EL (cell line): Measurements from ENCODE around the gene CCSER2.
"Not testable (repeated sequence)": the region's sequence is repeated elsewhere in the genome, so short reads cannot be mapped to it uniquely, and the experiment has no call there.

Source experiments
- DNase-seq: peaks from one replicate; pipeline ENCODE4 v3.0.0-alpha.2; 2016

CCSER2 gene

GRCh38 chr10:84312816-84313215 is 15.6 kb upstream of the CCSER2 start:
- DNase-seq: no peak

- no peak for DNase-seq
These were observed 14.1 kb upstream of the CCSER2 start for GRCh38 chr10:84314275-84314674.

DNA sequence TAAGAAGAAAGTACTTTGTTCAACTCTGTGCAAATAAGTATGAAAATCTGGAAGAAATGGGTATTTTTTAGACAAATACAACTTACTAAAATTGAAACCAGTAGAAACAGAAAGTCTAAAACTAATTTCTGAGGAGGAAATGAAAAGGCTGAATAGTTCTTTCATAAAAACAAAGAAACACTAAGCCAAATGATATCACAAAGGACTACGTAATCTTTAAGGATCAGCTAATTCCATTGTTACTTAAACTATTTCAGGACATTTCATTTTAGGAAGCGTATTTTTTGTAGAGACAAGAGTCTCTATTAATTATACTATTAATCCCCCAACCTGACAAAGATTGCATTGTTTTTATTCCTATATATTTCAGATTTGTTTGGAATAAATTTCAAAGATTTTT is 11.2 kb upstream of the CCSER2 start:
- no peak for DNase-seq

DNA sequence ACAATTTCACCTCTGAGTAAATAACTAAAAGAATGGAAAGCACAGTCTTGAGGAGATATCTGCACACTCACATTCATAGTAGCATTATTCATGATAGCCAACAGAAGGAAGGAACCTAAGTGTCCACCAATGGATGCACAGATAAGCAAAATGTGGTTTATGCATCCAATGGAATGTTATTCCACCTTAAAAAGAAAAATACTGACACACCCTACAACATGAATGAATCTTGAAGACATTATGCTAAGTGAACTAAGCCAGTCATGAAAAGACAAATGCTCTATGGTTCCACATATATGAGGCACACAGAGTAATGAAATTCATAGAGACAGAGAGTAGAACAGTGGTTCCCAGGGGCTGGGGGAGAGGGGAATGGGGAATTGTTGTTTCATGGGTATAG is 6.5 kb upstream of the CCSER2 start:
- no peak for DNase-seq

DNA sequence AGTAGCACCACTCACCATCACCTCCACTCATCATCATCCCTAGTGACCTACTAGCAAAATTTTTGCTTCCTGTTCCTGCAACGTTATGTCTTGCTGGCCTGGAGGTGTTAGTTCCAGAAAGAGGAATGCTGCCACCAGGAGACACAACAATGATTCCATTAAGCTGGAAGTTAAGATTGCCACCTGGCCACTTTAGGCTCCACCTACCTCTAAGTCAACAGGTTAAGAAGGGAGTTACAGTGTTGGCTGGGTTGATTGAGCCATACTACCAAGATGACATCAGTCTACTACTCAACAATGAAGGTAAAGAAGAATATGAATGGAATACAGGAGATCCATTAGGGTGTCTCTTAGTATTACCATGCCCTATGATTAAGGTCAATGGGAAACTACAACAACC is 4.8 kb upstream of the CCSER2 start:
- DNase-seq: not testable (repeated sequence)

GRCh38 chr10:84326995-84327394 is 1.4 kb upstream of the CCSER2 start:
- DNase-seq: not testable (repeated sequence)

GRCh38 chr10:84329196-84329611 is 815 bp downstream of the CCSER2 start:
- peak; percentile 47 for DNase-seq

DNA sequence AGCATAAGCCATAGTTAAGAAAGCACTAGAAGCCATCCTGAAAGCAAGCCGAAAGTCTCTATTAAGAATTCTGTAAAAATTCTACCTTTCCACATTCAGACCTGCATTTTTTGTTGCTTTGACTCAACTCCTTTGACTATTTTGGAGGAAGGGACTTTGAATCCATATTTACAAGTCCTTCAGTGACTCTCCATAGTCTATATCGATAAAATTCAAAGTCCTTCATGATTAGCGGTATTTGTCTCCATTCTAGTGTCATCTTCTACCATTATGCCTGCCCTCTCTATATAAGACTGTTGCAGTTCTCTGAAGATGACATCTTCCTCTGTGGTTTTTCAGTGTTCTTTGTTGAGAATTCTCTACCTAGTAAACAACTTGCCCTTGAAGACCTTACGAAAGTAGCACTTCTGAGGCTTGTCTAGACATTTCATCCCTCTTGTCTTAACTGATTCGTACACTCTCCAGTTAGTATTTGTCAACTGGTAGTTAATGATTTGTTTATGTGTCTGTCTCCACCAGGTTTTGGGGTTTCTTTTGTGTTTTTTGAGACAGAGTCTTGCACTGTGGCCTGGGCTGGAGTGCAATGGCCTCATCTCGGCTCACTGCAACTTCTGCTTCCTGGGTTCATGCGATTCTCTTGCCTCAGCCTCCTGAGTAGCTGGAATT is 1.7 kb downstream of the CCSER2 start:
- no peak for DNase-seq

GRCh38 chr10:84331091-84331490 is 2.7 kb downstream of the CCSER2 start:
- DNase-seq: no peak

DNA sequence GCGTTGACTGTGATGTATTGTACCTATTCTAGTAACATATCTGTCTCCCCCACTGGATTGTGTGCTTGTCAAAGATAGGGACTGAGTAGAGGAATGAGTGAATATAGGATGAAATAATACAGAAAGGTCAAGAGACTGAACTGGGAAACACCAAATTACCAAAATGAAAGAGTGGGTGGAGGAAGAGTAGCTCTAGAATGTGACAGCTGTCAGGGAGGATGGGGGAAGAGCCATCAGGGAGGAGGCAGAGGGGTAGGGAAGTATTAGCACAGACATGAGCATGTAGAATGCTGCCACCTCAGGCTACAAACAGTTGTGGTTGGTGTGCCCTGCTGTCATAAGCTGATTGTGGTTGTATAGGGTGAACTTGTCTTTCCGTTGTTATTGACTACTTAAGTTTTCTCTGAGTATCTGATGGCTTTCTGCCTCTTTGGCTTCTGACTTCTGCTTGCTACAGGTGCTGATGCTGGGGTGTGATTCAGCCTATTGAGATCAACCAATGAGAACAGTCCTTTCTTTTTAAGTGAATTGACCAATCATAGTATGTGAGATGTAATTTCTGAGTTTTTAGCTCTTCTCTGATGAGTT is 5.6 kb downstream of the CCSER2 start:
- DNase-seq: peak; percentile 40

DNA sequence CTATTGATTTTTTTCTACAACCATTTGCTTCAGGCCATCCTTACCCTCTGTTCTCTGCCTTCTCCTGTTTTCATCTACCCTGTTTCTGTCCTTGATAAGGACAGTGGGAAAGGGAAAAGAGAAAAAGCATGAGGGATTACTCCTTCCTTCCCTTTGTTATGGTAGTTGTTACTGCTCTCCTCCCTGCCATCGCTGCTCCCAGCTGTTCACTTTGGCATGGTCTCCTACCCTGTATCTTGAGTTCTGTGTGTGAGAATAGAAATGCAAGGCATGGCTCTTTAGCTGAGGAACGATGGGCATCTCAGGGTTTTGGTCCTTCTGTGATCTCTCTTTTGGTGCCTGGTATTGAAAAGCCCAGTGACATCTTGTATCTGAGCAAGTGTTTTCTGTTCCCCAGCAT is 6.4 kb downstream of the CCSER2 start:
- no peak for DNase-seq

- DNase-seq: no peak
These were observed 7.1 kb downstream of the CCSER2 start for GRCh38 chr10:84335516-84335915.

GRCh38 chr10:84336406-84337090 is 8.2 kb downstream of the CCSER2 start:
- no peak for DNase-seq

GRCh38 chr10:84337199-84337598 is 8.8 kb downstream of the CCSER2 start:
- peak; percentile 73 for DNase-seq

GRCh38 chr10:84339025-84339424 is 10.6 kb downstream of the CCSER2 start:
- no peak for DNase-seq

DNA sequence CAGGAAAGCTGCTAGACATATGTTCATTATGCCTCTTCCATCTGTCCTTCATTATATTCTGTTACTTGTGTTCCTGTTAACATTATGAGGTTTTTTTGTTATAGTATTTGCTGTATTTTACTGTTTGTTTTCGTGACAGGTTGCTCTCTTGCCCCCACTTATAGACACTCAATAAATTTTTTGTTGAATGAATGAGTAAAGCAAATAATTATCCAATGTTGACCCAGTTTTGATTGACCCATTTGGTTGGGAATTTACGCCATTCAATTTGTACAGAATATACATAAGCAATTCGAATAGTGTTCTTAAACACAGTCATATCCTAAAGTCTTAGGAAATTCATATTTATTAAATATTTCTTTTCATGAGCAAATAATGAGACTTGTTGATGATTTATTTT is 11.8 kb downstream of the CCSER2 start:
- no peak for DNase-seq

GRCh38 chr10:84340632-84341537 is 12.5 kb downstream of the CCSER2 start:
- DNase-seq: no peak

GRCh38 chr10:84341538-84341856 is 13.1 kb downstream of the CCSER2 start:
- DNase-seq: no peak

DNA sequence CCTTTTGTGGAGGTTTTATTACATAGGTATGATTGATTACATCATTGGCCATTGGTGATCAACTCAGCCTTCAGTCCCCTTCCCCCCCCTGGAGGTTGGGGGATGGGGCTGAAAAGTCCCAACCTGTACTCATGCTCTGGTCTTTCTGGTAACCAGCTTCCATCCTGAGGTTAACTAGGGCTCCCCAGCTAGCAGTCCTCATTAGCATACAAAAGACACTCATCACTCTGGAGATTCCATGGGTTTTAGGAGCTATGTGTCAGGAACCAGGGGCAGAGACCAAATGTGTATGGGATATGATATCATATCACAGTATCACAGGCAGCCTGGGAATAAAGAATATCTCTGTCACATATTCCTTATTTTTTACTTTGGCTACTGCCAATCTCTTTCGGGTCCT is 13.6 kb downstream of the CCSER2 start:
- DNase-seq: no peak

- no peak for DNase-seq
These were observed 14.2 kb downstream of the CCSER2 start for GRCh38 chr10:84342584-84342983.

DNA sequence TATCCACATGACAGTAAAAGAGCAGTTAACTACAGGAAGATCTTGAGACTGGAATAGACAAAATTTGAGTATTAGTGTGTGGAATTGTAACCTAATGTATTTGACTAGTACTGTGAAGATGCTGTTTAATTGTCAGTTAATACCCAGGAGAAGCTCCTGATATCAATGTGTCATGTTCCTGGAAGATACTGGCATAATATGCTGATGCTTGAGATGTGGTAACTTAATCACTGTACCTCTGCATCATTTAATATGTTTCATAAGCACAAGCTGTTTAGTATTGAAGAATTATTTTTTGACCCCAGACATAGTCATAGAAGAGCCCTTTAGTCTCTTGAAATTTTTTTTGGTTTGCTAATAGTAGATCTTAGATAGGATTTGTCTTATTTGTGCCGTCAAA is 15.4 kb downstream of the CCSER2 start:
- no peak for DNase-seq

GRCh38 chr10:84344526-84344925 is 16.1 kb downstream of the CCSER2 start:
- no peak for DNase-seq

DNA sequence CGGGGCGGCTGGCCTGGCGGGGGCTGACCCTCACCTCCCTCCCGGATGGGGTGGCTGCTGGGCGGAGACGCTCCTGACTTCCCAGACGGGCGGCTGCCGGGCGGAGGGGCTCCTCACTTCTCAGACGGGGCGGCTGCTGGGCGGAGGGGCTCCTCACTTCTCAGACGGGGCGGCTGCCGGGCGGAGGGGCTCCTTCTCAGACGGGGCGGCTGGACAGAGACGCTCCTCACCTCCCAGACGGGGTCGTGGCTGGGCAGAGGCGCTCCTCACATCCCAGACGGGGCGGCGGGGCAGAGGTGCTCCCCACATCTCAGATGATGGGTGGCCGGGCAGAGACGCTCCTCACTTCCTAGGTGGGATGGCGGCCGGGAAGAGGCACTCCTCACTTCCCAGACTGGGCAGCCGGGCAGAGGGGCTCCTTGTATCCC is 19.2 kb downstream of the CCSER2 start:
- DNase-seq: not testable (repeated sequence)
